GM19351 (cell line): ENCODE results near the gene FGF6.
"Not testable (repeated sequence)": the region's sequence is repeated elsewhere in the genome, so short reads cannot be mapped to it uniquely, and the experiment has no call there.

Source experiments
- ATAC-seq: cut with Tn5 transposase; IDR thresholded peaks from one replicate; pipeline ENCODE4 v1.9.1; 2021; ENCODE audit warnings: mild to moderate bottlenecking, moderate library complexity; ENCODE audit not compliant: unreplicated experiment

Gene FGF6

DNA sequence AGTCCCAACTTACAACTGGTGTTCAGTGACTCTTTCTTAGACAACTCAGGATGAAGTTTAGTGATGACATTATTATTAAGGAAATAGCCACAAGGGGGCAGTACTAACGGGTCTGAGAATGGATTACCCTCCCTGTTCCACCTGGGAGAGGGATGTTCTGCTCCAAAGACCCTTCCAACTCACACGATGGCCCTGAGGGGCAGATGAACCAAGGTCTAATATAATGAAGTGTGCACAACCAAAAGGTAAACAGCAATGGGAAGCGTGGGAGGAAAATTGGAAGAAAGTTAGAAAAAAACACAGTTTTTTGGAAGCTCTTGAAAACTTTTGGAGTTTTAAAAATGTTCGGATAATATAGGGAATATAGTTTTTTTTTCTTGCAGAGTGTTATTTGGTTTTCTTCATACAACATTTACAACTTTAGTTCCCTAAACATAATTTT is 24.0 kb downstream of the FGF6 start:
- no peak for ATAC-seq

DNA sequence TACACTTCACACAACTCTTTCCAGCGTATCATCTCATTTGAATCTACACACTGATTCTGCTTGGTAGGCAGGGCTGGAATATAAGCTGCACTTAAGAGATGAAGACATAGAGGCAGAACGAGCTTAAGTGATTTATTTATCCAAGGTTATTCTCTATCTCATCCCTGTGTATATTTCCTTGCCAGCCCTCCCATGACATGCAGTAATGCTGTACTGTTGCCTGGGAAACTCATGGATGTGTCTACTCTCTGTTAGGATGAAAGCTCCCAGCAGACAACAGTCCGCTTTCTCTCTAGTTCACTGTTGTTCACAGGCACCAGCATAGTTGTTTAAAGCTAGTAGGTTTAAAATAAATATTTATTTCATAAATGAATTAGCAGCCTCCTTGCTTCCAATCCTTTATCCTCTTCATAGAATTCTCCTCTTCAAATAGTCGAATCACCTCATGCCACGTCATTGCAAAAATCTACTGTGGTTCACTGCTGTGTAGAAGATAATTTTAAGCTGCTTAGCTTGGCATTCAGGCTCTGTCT is 25.4 kb downstream of the FGF6 start:
- ATAC-seq, result no peak

GRCh38 chr12:4418913-4419312 is 26.7 kb downstream of the FGF6 start:
- no peak for ATAC-seq

GRCh38 chr12:4417936-4418335 is 27.7 kb downstream of the FGF6 start:
- no peak for ATAC-seq

DNA sequence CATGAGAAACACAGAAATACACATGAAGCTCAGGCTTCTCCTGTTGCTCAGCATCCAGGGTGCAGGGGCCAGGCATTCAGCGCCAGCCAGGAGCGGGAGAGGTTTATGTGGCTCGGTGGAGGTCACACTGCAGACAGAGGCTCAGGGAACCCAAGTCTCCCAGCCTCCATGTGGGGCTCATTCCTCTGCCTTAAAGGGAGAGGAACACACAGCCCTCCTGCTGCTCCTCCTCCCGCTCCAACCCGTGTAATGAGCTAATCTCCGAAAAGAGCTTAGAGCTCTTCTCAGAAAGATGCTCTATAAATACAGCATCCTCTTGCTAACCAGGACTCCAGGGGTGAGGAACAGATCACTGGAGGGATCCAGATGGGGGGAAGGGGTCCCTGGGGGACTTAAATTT is 28.2 kb downstream of the FGF6 start:
- no peak for ATAC-seq

DNA sequence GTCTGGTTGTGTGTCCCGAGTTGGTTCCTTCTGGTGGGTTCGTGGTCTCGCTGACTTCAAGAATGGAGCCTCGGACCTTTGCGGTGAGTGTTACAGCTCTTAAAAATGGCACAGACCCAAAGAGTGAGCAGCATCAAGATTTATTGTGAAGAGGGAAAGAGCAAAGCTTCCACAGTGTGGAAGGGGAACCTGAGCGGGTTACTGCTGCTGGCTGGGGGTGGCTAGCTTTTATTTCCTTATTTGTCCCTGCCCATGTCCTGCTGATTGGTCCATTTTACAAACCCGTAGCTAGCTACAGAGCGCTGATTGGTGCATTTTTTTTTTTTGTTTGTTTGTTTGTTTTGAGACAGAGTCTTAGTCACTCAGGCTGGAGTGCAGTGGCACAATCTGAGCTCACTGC is 29.3 kb downstream of the FGF6 start:
- ATAC-seq, result no peak

- no peak for ATAC-seq
Measured at GRCh38 chr12:4412465-4412864, 33.1 kb downstream of the FGF6 start.

DNA sequence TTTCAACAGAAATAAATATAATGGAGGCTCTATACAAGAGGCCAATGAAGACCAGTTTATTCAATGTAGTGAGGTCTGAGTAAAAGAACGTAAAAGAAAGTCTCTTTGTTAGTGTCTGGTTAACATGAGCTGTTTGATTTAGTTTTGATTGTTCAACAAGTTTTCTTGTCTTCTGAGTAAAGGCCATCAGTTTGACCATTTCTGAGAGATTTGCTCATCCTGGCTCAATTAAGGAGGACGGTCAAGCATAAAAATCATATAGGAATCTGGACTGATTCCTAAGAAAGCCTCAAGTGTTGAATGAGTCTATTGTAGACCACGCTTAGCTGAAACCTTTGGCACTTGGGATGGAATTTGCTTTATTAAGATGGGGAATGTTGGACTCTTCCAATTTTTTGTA is 33.6 kb downstream of the FGF6 start:
- ATAC-seq, result no peak

DNA sequence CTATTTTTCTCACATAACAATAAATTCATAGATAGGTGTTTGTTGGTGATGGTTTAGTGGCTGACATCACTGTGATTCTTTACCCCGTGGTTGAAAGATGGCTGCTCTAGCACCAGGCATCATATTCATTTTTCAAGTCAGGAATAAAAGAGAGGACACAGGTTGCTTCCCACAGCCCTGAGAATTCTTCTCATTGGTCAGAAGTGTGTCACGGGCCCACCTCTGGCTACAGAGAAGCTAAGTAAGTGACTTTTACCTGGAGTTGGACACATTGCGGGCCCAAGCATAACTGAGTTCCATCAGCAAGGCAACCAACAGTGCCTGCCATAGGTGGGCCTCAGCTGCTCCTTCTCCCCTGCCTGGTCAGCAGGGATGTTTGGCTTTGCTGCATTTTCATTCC is 38.5 kb downstream of the FGF6 start:
- no peak for ATAC-seq

DNA sequence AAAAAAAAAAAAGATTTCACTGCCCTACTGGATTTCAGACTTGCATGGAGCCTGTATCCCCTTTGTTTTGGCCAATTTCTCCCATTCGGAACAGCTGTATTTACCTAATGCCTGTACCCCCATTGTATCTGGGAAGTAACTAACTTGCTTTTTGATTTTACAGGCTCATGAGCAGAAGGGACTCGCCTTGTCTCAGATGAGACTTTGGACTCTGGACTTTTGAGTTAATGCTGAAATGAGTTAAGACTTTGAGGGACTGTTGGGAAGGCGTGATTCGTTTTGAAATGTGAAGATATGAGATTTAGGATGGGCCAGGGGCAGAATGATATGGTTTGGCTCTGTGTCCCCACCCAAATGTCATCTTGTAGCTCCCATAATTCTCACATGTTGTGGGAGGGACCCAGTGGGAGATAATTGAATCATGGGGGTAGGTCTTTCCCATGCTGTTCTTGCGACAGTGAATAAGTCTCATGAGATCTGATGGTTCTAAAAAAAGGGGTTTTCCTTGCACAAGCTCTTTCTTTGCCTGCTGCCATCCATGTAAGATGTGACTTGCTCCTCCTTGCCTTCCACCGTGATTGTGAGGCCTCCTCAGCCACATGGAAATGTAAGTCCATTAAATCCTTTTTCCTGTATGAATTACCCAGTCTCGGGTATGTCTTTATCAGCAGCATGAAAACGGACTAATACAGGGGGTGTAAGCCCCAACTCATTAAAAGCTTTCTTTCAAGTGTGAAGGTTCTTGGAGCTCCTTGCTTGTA is 40.6 kb downstream of the FGF6 start:
- ATAC-seq, result not testable (repeated sequence)

DNA sequence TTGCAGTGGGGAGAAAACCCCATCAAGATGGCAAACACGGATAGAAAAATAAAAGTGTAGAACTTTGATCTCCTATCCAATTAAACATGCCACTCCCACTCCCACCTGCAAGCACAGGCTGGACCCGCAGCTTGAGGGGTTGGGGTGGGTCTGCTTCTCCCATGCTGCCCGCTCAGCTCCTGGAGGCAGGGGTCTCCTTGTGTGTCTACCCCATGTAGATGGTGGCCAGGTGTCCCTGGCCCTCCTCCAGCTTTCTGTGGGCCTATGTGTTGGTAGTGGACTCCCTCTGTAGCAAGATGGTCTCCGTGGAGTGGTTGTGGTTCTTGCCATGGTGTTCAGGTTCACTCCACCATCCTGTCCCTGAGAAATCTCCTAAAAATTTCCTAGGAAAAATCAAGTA is 42.6 kb downstream of the FGF6 start:
- no peak for ATAC-seq

DNA sequence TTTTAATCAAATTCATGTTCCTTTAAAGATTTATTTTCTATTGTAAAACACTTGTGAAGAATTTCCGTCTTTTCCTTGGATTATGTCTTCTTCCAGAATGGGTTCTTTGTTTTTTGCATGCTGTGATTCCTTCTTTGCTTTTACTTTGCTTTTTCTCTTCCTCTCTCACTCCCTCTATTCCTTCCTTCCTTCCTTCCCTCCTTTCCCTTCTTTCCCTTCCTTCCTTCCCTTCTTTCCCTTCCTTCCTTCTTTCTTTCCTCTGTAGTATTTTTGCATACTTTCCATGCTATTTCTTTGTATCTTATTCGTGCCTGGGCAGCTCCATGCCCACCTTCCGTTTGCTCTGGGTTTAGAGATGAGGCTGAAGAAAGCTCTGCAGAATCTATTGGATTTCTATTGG is 44.5 kb downstream of the FGF6 start:
- no peak for ATAC-seq

DNA sequence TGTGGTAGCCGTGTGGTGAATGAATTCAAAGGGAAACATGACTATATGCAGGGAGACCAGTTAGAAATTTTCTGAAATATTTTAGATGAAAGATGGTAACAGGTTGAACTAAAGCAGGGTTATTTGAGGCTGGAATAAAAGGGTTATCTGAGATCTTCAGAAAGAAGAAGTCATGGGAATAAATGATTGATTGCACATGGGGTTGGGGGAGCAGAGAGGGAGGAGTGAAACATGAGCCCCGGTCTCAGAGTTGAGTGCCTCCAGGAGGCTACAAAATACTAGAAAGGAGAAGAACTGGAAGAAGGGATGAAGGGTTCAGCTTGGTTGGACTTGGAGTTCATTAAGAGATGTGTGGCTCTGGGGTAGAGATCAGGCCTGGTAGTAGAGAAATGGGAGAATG is 49.8 kb downstream of the FGF6 start:
- no peak for ATAC-seq

DNA sequence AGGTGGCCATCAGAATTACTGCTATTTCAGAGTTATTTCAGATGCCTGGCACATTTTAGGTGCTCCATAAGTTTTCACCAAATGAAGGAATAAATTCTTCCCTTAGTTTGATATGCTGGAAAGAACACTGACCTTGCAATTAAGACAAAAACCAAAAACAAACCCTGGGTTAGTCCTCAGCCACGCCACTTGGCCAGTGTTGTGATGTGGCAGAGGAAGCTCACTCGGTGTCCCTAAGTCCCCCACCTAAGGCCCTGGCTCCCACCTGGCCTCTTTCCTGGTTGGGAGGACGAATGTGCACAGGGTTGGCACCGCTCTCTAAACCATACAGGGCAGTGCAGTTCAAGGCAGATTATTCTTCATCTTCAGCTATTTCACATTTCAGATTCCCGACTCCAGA is 52.4 kb downstream of the FGF6 start:
- no peak for ATAC-seq

DNA sequence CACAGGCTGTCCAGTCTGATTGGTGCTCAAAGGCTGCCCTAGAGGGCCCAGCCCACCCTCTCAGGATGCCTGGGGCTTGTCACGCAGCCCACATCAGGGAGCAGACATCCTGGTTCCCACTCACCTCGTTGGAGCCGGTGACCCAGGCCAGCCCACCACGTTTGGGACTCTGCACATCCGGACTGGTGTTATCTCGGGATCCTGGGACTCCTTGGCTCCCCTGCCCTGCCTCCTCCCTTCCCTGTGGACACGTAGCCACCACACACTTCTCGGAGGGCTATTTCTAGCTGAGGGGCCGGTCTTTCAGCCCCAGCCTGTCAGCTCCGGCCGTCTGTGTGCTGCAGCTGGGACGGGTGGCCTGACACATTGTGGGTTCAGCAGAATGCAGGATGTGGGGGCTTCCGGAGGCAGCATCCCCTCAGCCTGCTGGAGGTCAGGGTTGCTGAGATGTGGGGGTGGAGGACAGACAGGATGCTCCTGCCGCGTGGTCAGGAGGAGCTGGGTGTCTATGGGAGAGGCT is 53.3 kb downstream of the FGF6 start:
- no peak for ATAC-seq

GRCh38 chr12:4388662-4389061 is 57.0 kb downstream of the FGF6 start:
- ATAC-seq, result no peak

- ATAC-seq, result no peak
Measured at GRCh38 chr12:4388032-4388431, 57.6 kb downstream of the FGF6 start.

- no peak for ATAC-seq
Measured at GRCh38 chr12:4387607-4388006, 58.0 kb downstream of the FGF6 start.

GRCh38 chr12:4386801-4387200 is 58.8 kb downstream of the FGF6 start:
- ATAC-seq, result no peak
